ENCODE results near the gene TCP11X2.
"Not testable (repeated sequence)": the region's sequence is repeated elsewhere in the genome, so short reads cannot be mapped to it uniquely, and the experiment has no call there.

GRCh38 chrX:102478765-102479164 is 7.2 kb upstream of the TCP11X2 start:
- not testable (repeated sequence) for TF ChIP-seq CTCF (optimal IDR thresholded peaks at IDR 0.05 in 1 of 3, IDR thresholded peaks at IDR 0.05 in 1 of 3, conservative IDR thresholded peaks at IDR 0.05 in 1 of 3; ENCODE audit: extremely low read depth in 1 of 3, insufficient read depth in 2 of 3, low read length in 3 of 3); EZH2 (IDR thresholded peaks at IDR 0.05; ENCODE audit: low read length)

All from keratinocyte (primary cell).